Measurements from ENCODE around the gene TMEM18.

GRCh38 chr2:633371-633770, 43.8 kb downstream of the TMEM18 start:
- TF ChIP-seq PKNOX1 (IDR thresholded peaks at IDR 0.05) (no peak), CTBP1 (IDR thresholded peaks at IDR 0.05; ENCODE audit: borderline replicate concordance) (no peak), FOXM1 (IDR thresholded peaks at IDR 0.05; ENCODE audit: borderline replicate concordance) (no peak), L3MBTL2 (conservative IDR thresholded peaks at IDR 0.05) (no peak), ARNT (IDR thresholded peaks at IDR 0.05) (no peak), SP1 (IDR thresholded peaks at IDR 0.05) (no peak), BHLHE40 (IDR thresholded peaks at IDR 0.05; ENCODE audit: borderline replicate concordance) (no peak), ELF4 (IDR thresholded peaks at IDR 0.05) (no peak), FOXA1 (IDR thresholded peaks at IDR 0.05) (no peak)
